Stimulated activated CD4-positive, alpha-beta T cell treated with anti-CD3 and anti-CD28 coated beads, Interleukin-15, amount 100 ng/mL, for 24 hours (primary cell): ENCODE data around the gene OR13C3.
"Not testable (repeated sequence)": the region's sequence is repeated elsewhere in the genome, so short reads cannot be mapped to it uniquely, and the experiment has no call there.

Experiments
- DNase-seq: peaks from one replicate; pipeline ENCODE4 v3.0.0-alpha.2; 2020

OR13C3 gene

DNA sequence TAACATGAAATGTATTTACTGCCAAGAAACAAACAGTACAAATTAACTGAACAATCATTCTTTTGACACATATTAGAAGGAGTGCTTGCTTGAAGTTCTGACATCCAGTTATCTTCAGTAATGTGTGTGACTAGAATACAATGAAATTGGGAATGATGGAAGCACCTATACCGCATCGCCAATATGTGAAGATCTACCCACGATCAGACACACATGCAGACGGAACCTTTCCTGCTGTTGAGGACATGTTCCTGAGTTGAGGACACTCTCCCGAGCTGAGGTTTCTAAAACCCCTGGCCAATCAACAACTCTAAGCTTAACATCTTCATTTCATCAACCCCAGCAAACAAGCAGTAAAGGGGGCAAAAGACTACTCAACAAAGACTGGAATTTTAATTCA lies at the start of gene OR13C3:
TSS of gene OR13C3 (minus strand) at position 101 of the 400 bp plus-strand sequence. CDS start 133 bp downstream, outside the sequence.
- DNase-seq: no peak

GRCh38 chr9:104580562-104580961 lies 43.9 kb upstream of the OR13C3 start:
- no peak for DNase-seq

DNA sequence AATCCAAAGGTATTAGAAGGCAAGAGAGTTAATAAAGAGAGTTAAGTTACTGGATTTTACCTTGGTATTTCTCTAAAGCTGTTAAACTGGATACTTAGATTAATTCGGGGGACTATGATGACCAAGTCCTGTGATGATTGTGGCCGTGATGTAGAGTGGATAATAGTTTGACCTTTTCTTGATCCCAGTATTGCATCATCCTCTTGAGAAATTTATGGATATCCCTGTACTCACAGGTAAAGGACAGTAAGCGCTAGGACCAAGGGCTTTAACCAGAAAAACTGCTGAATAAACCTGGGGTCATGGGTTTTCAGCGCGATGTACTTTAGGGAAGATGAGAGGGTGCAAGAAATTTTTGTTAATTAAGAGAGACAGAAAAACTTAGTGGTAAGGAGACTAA lies 40.6 kb upstream of the OR13C3 start:
- DNase-seq: no peak

DNA sequence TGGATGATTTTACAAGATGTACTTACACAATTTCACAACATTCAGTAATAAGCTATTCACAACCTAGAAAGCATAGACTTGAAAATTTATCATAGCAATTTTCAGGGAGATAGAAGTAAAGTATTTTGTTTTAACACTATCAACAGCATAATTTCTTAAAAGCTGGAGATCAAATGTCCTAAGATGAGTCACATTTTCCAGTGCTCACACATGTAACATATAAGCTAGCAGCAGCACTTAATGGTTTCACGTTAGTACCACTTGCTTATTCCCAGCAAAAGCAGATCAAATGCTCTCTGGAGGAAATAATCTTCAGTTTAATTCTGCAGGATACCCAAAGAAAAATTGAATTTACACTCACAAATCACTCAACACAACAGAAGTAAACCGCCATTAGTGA lies 38.8 kb upstream of the OR13C3 start:
- DNase-seq: no peak

DNA sequence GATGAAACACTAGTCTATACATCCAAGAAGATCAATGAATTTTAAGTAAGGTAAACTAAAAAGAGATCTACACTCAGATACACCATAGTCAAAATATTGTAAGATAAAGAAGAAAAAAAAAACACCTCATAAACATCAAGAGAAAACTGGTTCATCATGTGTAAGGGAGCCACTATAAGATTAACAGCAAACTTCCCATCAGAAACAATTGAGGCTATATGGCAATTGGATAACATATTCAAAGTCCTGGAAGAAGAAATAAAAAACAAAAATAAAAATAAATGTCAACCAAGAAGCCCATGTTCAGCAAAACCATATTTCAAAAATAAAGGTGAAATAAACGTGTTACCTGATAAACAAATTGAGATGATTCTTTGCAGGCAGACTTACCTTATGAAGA lies 36.0 kb upstream of the OR13C3 start:
- no peak for DNase-seq

DNA sequence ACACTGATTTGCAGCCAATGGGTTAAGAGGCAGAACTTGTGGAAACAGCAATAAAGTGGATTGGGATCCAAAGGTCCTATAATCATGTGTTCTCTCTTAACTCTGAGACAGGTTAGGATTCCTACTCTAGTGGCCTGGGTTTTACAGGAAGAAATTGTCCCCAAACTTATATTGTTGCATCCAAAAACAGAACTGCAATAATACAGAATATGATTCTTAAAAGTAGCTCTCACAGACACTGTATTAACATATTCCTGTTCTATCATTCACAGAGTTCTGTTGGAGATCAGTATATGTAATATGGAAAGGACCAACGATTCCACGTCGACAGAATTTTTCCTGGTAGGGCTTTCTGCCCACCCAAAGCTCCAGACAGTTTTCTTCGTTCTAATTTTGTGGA lies 32.2 kb upstream of the OR13C3 start, which contains the start of gene OR13C8:
TSS of gene OR13C8 (plus strand) at position 301 of the 400 bp plus-strand sequence. CDS start at position 301, 0 bp downstream.
- DNase-seq: no peak

- no peak for DNase-seq
Measured at GRCh38 chr9:104564358-104564757, 27.7 kb upstream of the OR13C3 start.

DNA sequence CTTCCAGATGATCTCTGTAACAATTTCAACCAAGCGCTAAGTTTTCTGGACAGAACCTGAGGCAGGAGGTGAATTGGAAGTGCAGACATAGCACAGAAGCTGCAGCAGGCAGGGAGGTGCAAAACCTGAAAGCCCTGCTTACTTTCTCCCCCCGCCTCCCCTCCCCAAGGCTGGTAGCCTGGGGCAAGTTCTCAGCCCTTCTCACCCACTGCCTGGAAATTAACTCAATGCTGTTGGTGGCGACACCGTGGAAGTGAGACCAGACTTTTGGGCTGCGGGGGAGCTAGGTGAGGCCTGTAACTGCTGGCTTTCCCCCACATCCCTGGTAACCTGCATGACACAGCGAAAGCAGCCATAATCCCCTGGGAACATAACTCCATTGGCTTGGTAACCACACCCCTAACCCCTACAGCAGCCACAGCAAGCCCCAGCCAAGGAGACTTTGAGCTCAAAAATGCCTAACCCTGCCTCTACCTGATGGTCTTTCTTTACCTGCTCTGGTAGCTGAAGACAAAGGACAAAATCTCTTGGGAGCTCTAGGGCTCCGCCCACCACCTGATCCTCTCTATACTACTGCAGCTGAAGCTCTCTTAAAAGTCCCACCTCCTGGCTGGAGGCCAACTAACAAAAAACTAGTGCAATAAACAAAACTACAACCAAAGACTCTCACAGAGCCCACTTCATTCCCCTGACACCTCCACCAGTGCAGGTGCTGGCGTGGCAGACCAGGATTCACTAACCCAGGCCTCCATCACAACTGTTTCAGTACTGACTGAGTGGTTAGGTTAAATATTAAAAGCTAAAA lies 20.4 kb upstream of the OR13C3 start:
- DNase-seq: no peak

- no peak for DNase-seq
Measured at GRCh38 chr9:104555521-104555920, 18.9 kb upstream of the OR13C3 start.

DNA sequence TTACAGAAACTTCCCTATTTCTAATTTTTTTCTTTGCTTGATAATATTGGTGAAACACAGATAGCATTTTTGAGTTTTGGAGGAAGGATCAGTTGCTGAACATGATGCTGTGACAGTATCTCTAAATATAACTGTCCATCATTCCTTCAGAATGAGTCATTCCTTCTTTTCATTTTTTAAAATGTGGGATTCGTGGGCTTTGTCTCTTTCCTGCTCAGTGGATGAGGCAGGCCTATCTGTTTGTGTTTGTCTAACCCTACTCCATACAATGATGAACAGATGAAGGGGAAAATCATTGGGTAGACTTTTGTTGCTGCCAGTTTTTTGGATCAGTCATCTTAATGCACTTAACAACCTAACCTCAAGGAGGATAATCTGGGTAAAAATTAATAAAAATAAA lies 16.6 kb upstream of the OR13C3 start:
- no peak for DNase-seq

DNA sequence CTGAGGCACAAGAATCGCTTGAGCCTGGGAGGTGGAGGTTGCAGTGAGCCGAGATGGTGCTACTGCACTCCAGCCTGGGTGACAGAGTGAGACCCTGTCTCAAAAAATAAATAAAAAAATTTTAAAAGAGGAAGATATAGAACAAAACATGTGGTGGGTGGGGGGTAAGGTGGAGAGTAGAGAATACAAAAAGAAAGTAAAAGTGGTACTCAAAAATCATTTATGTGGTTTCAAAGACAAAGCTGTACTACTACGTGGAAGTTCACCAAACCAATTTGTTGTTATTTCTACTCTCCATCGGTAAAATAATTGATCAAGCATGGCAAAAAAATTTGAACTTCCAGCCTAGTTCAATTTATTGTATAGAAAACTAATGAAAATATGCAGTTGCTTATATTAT lies 8.0 kb upstream of the OR13C3 start:
- DNase-seq: no peak

DNA sequence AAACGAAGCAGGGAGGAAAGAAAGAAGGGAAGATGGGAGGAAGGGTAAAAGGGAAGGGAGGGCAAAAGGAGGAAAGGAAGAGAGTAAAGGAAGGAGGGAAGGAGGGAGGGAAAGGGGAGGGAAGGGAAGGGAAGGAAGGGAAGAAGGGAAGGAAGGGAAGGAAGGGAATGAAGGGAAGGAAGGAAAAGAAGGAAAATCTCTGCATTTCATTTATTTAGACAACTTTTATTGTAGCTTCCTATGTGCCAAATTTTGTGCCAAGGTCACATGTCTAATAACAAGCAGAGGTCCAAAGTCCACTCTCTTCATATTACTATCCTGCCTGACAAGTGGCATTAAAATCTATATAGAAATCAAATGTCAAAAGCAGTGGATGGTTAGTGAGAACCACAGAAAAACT lies 2.6 kb upstream of the OR13C3 start:
- no peak for DNase-seq

GRCh38 chr9:104527109-104527508 lies 9.5 kb downstream of the OR13C3 start, which contains the start of gene OR13C4:
OR13C4 (minus strand) TSS chr9:104527209; CDS start chr9:104527209, 0 bp downstream.
- no peak for DNase-seq

GRCh38 chr9:104520241-104520640 lies 16.4 kb downstream of the OR13C3 start:
- not testable (repeated sequence) for DNase-seq

DNA sequence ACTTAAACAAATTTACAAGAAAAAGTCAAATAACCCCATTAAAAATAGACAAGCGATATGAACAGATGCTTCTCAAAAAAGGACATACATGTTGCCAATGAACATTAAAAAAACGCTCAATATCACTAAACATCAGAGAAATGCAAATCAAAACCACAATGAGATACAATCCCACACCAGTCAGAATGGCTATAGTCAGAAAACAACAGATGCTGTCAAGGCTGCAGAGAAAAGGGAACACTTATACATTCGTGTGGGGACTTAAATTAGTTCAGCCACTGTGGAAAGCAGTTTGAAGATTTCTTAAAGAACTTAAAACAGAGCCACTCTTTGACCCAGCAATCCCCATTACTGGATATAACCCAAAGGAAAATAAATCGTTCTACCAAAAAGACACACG lies 21.8 kb downstream of the OR13C3 start:
- no peak for DNase-seq

- no peak for DNase-seq
Measured at GRCh38 chr9:104506565-104506964, 30.1 kb downstream of the OR13C3 start.

DNA sequence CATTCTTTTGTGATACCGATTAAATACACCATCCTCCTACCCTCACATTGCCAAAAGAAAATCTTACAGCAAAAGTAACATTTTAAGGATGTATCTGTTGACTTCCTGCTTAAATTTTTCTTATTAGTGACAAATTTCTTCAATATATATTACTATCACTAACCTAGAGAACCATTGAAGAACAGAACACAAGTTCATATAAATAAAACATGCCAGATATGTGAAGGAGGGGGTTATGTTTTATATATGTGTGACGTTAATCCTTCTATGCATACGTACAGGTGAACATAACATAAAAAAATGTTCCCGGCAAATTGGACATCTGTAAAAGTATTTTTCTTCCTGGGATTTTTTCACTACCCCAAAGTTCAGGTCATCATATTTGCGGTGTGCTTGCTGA lies 32.7 kb downstream of the OR13C3 start, which contains the start of gene OR13F1:
TSS of gene OR13F1 (plus strand) at position 301 of the 400 bp plus-strand sequence. CDS start at position 301, 0 bp downstream.
- no peak for DNase-seq

DNA sequence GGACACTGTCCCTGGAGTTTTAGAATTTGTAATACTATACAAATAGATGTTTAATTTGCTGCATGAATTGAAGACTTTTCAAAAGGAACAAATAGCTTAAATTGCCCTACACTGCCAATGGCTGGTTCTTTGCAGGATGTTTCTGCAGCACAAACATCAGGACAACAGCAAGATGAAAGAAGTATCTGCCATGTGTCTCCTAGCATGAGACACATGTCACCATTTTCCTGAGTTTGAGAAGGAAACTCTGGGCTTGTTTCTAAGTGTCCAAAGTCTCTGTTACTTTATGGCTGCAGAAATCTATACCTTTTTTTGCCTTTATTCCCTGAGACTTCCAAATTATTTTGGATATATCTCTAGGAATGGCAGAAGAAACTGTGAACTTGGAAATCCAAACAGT lies 33.2 kb downstream of the OR13C3 start:
- no peak for DNase-seq

DNA sequence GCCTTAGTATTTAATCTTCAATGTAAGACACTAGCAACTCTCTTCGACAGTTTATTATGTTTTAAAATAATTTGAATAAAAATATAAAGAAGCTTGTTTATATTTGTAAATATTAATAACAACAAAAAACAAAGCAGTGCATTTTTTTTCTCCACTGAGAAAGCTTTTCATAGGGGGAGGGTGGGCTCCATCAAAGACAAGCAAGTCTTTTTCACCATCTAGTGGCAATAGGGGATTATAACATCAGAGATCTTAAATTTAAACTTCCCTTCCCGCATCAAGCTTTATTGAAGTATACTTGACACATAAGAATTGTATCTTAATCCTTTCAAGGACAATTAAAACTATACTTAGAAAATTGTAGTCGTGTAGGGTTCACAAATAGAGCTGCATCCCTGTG lies 41.8 kb downstream of the OR13C3 start:
- DNase-seq: no peak
